Activated CD4-positive, alpha-beta T cell treated with anti-CD3 and anti-CD28 coated beads, Interleukin-2, Interleukin-4, amounts not matched to agents 100 ng/mL and 50 ng/mL, durations not matched to agents 16 hours and 8 hours (primary cell): ENCODE data around the gene FAM72C.
"Not testable (repeated sequence)": the region's sequence is repeated elsewhere in the genome, so short reads cannot be mapped to it uniquely, and the experiment has no call there.

Experiments used
- DNase-seq: peaks from one replicate; pipeline ENCODE4 v3.0.0-alpha.2; 2020; ENCODE audit warnings: low spot score

The FAM72C gene

GRCh38 chr1:143971924-143972700, at the start of gene FAM72C:
Gene FAM72C (minus strand): TSS chr1:143971986. CDS start chr1:143971141, 845 bp downstream.
- DNase-seq: not testable (repeated sequence)

- DNase-seq: not testable (repeated sequence)
These were observed 48.4 kb upstream of the FAM72C start for GRCh38 chr1:144020001-144020738.

- not testable (repeated sequence) for DNase-seq
These were observed 47.3 kb upstream of the FAM72C start for GRCh38 chr1:144019101-144019500.

GRCh38 chr1:144015180-144015966, 43.6 kb upstream of the FAM72C start:
- DNase-seq: not testable (repeated sequence)

GRCh38 chr1:144014528-144014927, 42.7 kb upstream of the FAM72C start:
- DNase-seq: not testable (repeated sequence)

GRCh38 chr1:144014121-144014520, 42.3 kb upstream of the FAM72C start:
- not testable (repeated sequence) for DNase-seq

GRCh38 chr1:144012168-144012733, 40.5 kb upstream of the FAM72C start:
- not testable (repeated sequence) for DNase-seq

GRCh38 chr1:144009410-144009809, 37.6 kb upstream of the FAM72C start:
- not testable (repeated sequence) for DNase-seq

- DNase-seq: not testable (repeated sequence)
These were observed 32.5 kb upstream of the FAM72C start for GRCh38 chr1:144004259-144004658.

- not testable (repeated sequence) for DNase-seq
These were observed 31.7 kb upstream of the FAM72C start for GRCh38 chr1:144003306-144004029.

- not testable (repeated sequence) for DNase-seq
These were observed 30.5 kb upstream of the FAM72C start for GRCh38 chr1:144002141-144002881.

- not testable (repeated sequence) for DNase-seq
These were observed 29.3 kb upstream of the FAM72C start for GRCh38 chr1:144001077-144001476.

- DNase-seq: not testable (repeated sequence)
These were observed 24.2 kb upstream of the FAM72C start for GRCh38 chr1:143996020-143996419.

- DNase-seq: not testable (repeated sequence)
These were observed 21.6 kb upstream of the FAM72C start for GRCh38 chr1:143993301-143993907.

- not testable (repeated sequence) for DNase-seq
These were observed 18.9 kb upstream of the FAM72C start for GRCh38 chr1:143990699-143991098.

GRCh38 chr1:143989719-143990118, 17.9 kb upstream of the FAM72C start:
- not testable (repeated sequence) for DNase-seq

GRCh38 chr1:143989427-143989712, 17.6 kb upstream of the FAM72C start:
- not testable (repeated sequence) for DNase-seq

- not testable (repeated sequence) for DNase-seq
These were observed 17.0 kb upstream of the FAM72C start for GRCh38 chr1:143988602-143989426.

GRCh38 chr1:143987868-143988267, 16.1 kb upstream of the FAM72C start:
- DNase-seq: not testable (repeated sequence)
